Cardiac muscle cell (in vitro differentiated cells and primary cell): ENCODE measurements around the gene GNAT3. TPM values are rescaled to one million over a fixed set of nuclear protein-coding genes. Genes with fewer than 3 reads are reported as not detected.

Experiments used
- DNase-seq, 2 donors: peaks; one replicate each; pipeline versions ENCODE4 v3.0.0 to v3.0.0-alpha.2; 2010 to 2017; ENCODE audit warnings: low read depth in 1 of 2, low spot score in 1 of 2
- H3K27ac ChIP-seq: fragments of 200-600 bp; sonication (generic); 2 replicates; pipeline ENCODE4 v1.5.1; 2016
- H3K27me3 ChIP-seq: fragments of 200-600 bp; sonication (generic); 2 replicates; pipeline ENCODE4 v1.6.0; 2016; ENCODE audit warnings: control low read depth
- H3K36me3 ChIP-seq: fragments of 200-600 bp; sonication (generic); 2 replicates; pipeline ENCODE4 v1.5.1; 2016; ENCODE audit warnings: control low read depth
- H3K4me1 ChIP-seq: fragments of 200-600 bp; sonication (generic); 2 replicates; pipeline ENCODE4 v1.8.1; 2017; ENCODE audit warnings: low read depth, mild to moderate bottlenecking, mixed run types
- H3K4me3 ChIP-seq: fragments of 200-600 bp; sonication (generic); 2 replicates; pipeline ENCODE4 v1.5.1; 2016; ENCODE audit warnings: mild to moderate bottlenecking
- H3K9me3 ChIP-seq: fragments of 200-600 bp; sonication (generic); 2 replicates; pipeline ENCODE4 v1.5.1; 2017; ENCODE audit warnings: low read depth, mild to moderate bottlenecking, control low read depth
- polyA plus RNA-seq: library from polyadenylated mRNA; unstranded; fragments of >200 nt; fragmentation: Nextera tagmentation; extraction: Ambion mirVana; gene quantifications from 2 replicates; pipeline ENCODE4 v1.2.1, GENCODE V29; 2016
- total RNA-seq: library from RNA; depleted of rRNA; stranded (reverse); fragments of >200 nt; gene quantifications from 2 replicates; pipeline ENCODE4 v1.2.3, GENCODE V29; 2016
- TF ChIP-seq, protein P1 (sequence below): IDR thresholded peaks from 2 replicates; pipeline ENCODE4 v1.5.1; 2012; ENCODE audit warnings: low read depth, mild to moderate bottlenecking, low read length

Gene GNAT3
- total and polyA plus RNA-seq, 2 experiments from 2014 or later, result not detected

DNA sequence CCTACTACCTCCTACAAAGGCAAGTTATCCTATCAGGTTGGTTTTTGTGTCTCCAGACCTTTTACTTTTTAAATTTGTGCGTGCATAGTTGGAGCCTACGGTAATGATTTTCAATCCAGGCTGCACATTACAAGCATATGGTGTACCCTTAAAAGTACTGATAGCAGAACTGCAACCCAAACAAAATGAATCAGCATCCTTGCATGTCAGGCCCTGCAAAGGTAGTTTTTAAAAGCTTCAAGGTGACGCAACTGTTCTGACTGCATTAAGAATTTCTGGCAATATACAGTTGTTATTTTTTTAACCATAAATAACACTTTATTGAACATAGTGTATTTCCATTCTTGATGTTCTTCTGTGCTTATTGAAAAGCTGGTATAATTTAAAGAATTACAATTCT, 28.9 kb downstream of the GNAT3 start:
- Histone ChIP-seq H3K27me3 (no peaks in the 10 kb centered on the region), H3K9me3 (no peaks in the 10 kb centered on the region), H3K36me3 (no peaks in the 10 kb centered on the region), H3K4me3 (no peak overlapping the region), H3K4me1 (no peaks in the 10 kb centered on the region), H3K27ac (no peak overlapping the region)
- TF ChIP-seq, protein P1, sequence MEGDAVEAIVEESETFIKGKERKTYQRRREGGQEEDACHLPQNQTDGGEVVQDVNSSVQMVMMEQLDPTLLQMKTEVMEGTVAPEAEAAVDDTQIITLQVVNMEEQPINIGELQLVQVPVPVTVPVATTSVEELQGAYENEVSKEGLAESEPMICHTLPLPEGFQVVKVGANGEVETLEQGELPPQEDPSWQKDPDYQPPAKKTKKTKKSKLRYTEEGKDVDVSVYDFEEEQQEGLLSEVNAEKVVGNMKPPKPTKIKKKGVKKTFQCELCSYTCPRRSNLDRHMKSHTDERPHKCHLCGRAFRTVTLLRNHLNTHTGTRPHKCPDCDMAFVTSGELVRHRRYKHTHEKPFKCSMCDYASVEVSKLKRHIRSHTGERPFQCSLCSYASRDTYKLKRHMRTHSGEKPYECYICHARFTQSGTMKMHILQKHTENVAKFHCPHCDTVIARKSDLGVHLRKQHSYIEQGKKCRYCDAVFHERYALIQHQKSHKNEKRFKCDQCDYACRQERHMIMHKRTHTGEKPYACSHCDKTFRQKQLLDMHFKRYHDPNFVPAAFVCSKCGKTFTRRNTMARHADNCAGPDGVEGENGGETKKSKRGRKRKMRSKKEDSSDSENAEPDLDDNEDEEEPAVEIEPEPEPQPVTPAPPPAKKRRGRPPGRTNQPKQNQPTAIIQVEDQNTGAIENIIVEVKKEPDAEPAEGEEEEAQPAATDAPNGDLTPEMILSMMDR, result no peak
- DNase-seq, result no peak

GRCh38 chr7:80481196-80481884, 30.5 kb downstream of the GNAT3 start:
- no peaks in the 10 kb centered on the region for H3K36me3 ChIP-seq
- TF ChIP-seq, protein P1, result no peak
- H3K4me1 ChIP-seq, result no peaks in the 10 kb centered on the region
- no peaks in the 10 kb centered on the region for H3K27me3 ChIP-seq
- no peak overlapping the region for H3K27ac ChIP-seq
- H3K9me3 ChIP-seq, result no peaks in the 10 kb centered on the region
- DNase-seq, result no peak
- no peak overlapping the region for H3K4me3 ChIP-seq

DNA sequence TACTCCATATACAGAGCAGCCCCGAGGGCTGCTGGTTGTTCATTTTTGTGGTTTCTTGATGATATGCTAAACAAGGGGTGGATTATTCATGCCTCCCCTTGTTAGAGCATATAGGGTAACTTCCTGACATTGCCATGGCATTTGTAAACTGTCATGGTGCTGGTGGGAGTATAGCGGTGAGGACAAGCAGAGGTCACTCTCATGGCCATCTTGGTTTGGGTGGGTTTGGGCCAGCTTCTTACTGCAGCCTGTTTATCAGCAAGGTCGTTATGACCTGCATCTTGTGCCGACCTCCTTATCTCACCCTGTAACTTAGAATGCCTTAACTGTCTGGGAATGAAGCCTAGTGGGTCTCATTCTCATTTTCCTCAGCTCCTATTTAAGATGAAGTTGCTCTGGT, 31.3 kb downstream of the GNAT3 start:
- DNase-seq, result peak in 1 of 2 donors; percentile 10

GRCh38 chr7:80478683-80479082, 33.2 kb downstream of the GNAT3 start:
- H3K4me1 ChIP-seq, result no peaks in the 10 kb centered on the region
- no peaks in the 10 kb centered on the region for H3K27me3 ChIP-seq
- H3K9me3 ChIP-seq, result no peaks in the 10 kb centered on the region
- no peaks in the 10 kb centered on the region for H3K36me3 ChIP-seq
- peak in 1 of 2 donors; percentile 54 for DNase-seq
- H3K27ac ChIP-seq, result no peak overlapping the region
- TF ChIP-seq, protein P1, result no peak
- no peak overlapping the region for H3K4me3 ChIP-seq

More for the DNA sequence above, 31.3 kb downstream of the GNAT3 start:
- H3K27me3 ChIP-seq, result no peaks in the 10 kb centered on the region
- no peaks in the 10 kb centered on the region for H3K4me1 ChIP-seq
- H3K27ac ChIP-seq, result no peak overlapping the region
- no peaks in the 10 kb centered on the region for H3K36me3 ChIP-seq
- no peak overlapping the region for H3K4me3 ChIP-seq
- no peaks in the 10 kb centered on the region for H3K9me3 ChIP-seq
- TF ChIP-seq, protein P1, result no peak

GRCh38 chr7:80476035-80476434, 35.8 kb downstream of the GNAT3 start:
- H3K4me1 ChIP-seq, result peaks cover 9% of the 10 kb centered on the region
- H3K27ac ChIP-seq, result no peak overlapping the region
- TF ChIP-seq, protein P1, result no peak
- no peak overlapping the region for H3K4me3 ChIP-seq
- no peak for DNase-seq
- H3K27me3 ChIP-seq, result no peaks in the 10 kb centered on the region
- no peaks in the 10 kb centered on the region for H3K9me3 ChIP-seq
- no peaks in the 10 kb centered on the region for H3K36me3 ChIP-seq
